HG02588 (cell line): ENCODE results near the gene THTPA.

Experiments used
- ATAC-seq: cut with Tn5 transposase; IDR thresholded peaks from one replicate; pipeline ENCODE4 v1.9.1; 2021; ENCODE audit warnings: mild to moderate bottlenecking, moderate library complexity; ENCODE audit not compliant: unreplicated experiment

THTPA gene

GRCh38 chr14:23555882-23556699 lies at the start of gene THTPA:
TSS of gene THTPA (plus strand) at chr14:23556271. CDS start at chr14:23556758, 487 bp downstream.
- ATAC-seq = peak; percentile 88

GRCh38 chr14:23512156-23512555 lies 43.9 kb upstream of the THTPA start:
- ATAC-seq = no peak

GRCh38 chr14:23513005-23513817 lies 42.9 kb upstream of the THTPA start:
- no peak for ATAC-seq

GRCh38 chr14:23513818-23514643 lies 42.0 kb upstream of the THTPA start:
- no peak for ATAC-seq

- no peak for ATAC-seq
Observed at GRCh38 chr14:23514644-23514957, 41.5 kb upstream of the THTPA start.

- no peak for ATAC-seq
Observed at GRCh38 chr14:23517650-23518326, 38.3 kb upstream of the THTPA start.

GRCh38 chr14:23518709-23519108 lies 37.4 kb upstream of the THTPA start:
- ATAC-seq = no peak

GRCh38 chr14:23520899-23521533 lies 35.1 kb upstream of the THTPA start:
- ATAC-seq = no peak

GRCh38 chr14:23521785-23522640 lies 34.1 kb upstream of the THTPA start:
- ATAC-seq = no peak

- no peak for ATAC-seq
Observed at GRCh38 chr14:23522643-23523198, 33.4 kb upstream of the THTPA start.

GRCh38 chr14:23523229-23524016 lies 32.6 kb upstream of the THTPA start:
- no peak for ATAC-seq

- ATAC-seq = no peak
Observed at GRCh38 chr14:23524954-23525353, 31.1 kb upstream of the THTPA start.

- ATAC-seq = no peak
Observed at GRCh38 chr14:23525611-23526010, 30.5 kb upstream of the THTPA start.

- ATAC-seq = no peak
Observed at GRCh38 chr14:23528555-23528954, 27.5 kb upstream of the THTPA start.

- no peak for ATAC-seq
Observed at GRCh38 chr14:23529016-23529415, 27.1 kb upstream of the THTPA start.

GRCh38 chr14:23530375-23531055 lies 25.6 kb upstream of the THTPA start:
- ATAC-seq = no peak

GRCh38 chr14:23531391-23531790 lies 24.7 kb upstream of the THTPA start:
- ATAC-seq = no peak

GRCh38 chr14:23532658-23533057 lies 23.4 kb upstream of the THTPA start:
- no peak for ATAC-seq
